GM19099 (cell line): ENCODE measurements around the gene TTC7B.

Experiments
- POLR2A ChIP-seq: IDR thresholded peaks from 3 replicates; pipeline ENCODE4 v1.6.1; 2011; ENCODE audit warnings: low read depth; ENCODE audit not compliant: insufficient read length; ENCODE audit errors: extremely low read depth

The TTC7B gene

GRCh38 chr14:90558041-90558982 lies 257.9 kb downstream of the TTC7B start:
- no peak for TF ChIP-seq POLR2A

GRCh38 chr14:90557516-90557915 lies 258.7 kb downstream of the TTC7B start:
- TF ChIP-seq POLR2A, result no peak

- no peak for TF ChIP-seq POLR2A
Measured at GRCh38 chr14:90556666-90557450, 259.4 kb downstream of the TTC7B start.

GRCh38 chr14:90556012-90556477 lies 260.2 kb downstream of the TTC7B start:
- no peak for TF ChIP-seq POLR2A

GRCh38 chr14:90555126-90556011 lies 260.9 kb downstream of the TTC7B start:
- no peak for TF ChIP-seq POLR2A

- TF ChIP-seq POLR2A, result no peak
Measured at GRCh38 chr14:90554341-90554740, 261.9 kb downstream of the TTC7B start.

- TF ChIP-seq POLR2A, result no peak
Measured at GRCh38 chr14:90553921-90554336, 262.3 kb downstream of the TTC7B start.

GRCh38 chr14:90553298-90553920 lies 262.8 kb downstream of the TTC7B start:
- TF ChIP-seq POLR2A, result no peak

GRCh38 chr14:90552465-90553297 lies 263.5 kb downstream of the TTC7B start:
- no peak for TF ChIP-seq POLR2A

GRCh38 chr14:90551733-90552464 lies 264.3 kb downstream of the TTC7B start:
- TF ChIP-seq POLR2A, result no peak

- TF ChIP-seq POLR2A, result no peak
Measured at GRCh38 chr14:90551070-90551704, 265.0 kb downstream of the TTC7B start.
